KMS-11 (cell line): ENCODE data around the gene CHM.
A peak's percentile ranks its signal among the peaks of the same experiment; 100 is the strongest.

ENCODE experiments used
- H2AFZ ChIP-seq: fragments of 200-600 bp; sonication (generic); 2 replicates; pipeline ENCODE4 v1.6.1; 2016; ENCODE audit warnings: antibody characterized with exemption, mixed run types, low read depth
- H3K27ac ChIP-seq: fragments of 200-600 bp; sonication (generic); 2 replicates; pipeline ENCODE4 v1.6.1; 2016; ENCODE audit warnings: mild to moderate bottlenecking, mixed run types
- H3K27me3 ChIP-seq: fragments of 200-600 bp; sonication (generic); 2 replicates; pipeline ENCODE4 v1.6.1; 2017; ENCODE audit warnings: mild to moderate bottlenecking, low read depth, mixed run types, moderate library complexity; ENCODE audit not compliant: insufficient read depth
- H3K36me3 ChIP-seq: fragments of 200-600 bp; sonication (generic); 2 replicates; pipeline ENCODE4 v1.6.1; 2017; ENCODE audit warnings: mild to moderate bottlenecking, mixed run types; ENCODE audit not compliant: insufficient read depth
- H3K4me1 ChIP-seq: fragments of 200-600 bp; sonication (generic); 2 replicates; pipeline ENCODE4 v1.6.1; 2016; ENCODE audit warnings: mild to moderate bottlenecking, low read depth, mixed run types; ENCODE audit not compliant: poor library complexity, severe bottlenecking
- H3K4me2 ChIP-seq: fragments of 200-600 bp; sonication (generic); 2 replicates; pipeline ENCODE4 v1.7.0; 2016; ENCODE audit warnings: mild to moderate bottlenecking, mixed run types
- H3K4me3 ChIP-seq: fragments of 200-600 bp; sonication (generic); IDR thresholded peaks from 2 replicates; pipeline ENCODE4 v1.6.1; 2017; ENCODE audit warnings: low read depth, low read length, mixed read lengths; ENCODE audit not compliant: insufficient read depth
- H3K79me2 ChIP-seq: fragments of 200-600 bp; sonication (generic); 2 replicates; pipeline ENCODE4 v1.6.1; 2016; ENCODE audit warnings: low read depth, mixed run types; ENCODE audit not compliant: insufficient read depth
- H3K9ac ChIP-seq: fragments of 200-600 bp; sonication (generic); 2 replicates; pipeline ENCODE4 v1.6.1; 2016; ENCODE audit warnings: mild to moderate bottlenecking, mixed run types
- H4K20me1 ChIP-seq: fragments of 200-600 bp; sonication (generic); 2 replicates; pipeline ENCODE4 v1.6.1; 2016; ENCODE audit warnings: mild to moderate bottlenecking, mixed run types; ENCODE audit not compliant: insufficient read depth
- CTCF ChIP-seq: fragments of 200-600 bp; sonication (generic); conservative IDR thresholded peaks from 2 replicates; pipeline ENCODE4 v1.6.1; 2017; ENCODE audit warnings: low read depth, mild to moderate bottlenecking, antibody characterized with exemption, low read length, moderate library complexity, mixed read lengths

Gene CHM

GRCh38 chrX:86051741-86052140 is 4.4 kb upstream of the CHM start:
- Histone ChIP-seq H3K4me2 (no peak overlapping the region), H3K9ac (no peak overlapping the region), H3K4me1 (no peaks in the 10 kb centered on the region), H2AFZ (no peak overlapping the region), H3K36me3 (no peaks in the 10 kb centered on the region), H3K27ac (no peak overlapping the region), H4K20me1 (no peaks in the 10 kb centered on the region), H3K27me3 (no peaks in the 10 kb centered on the region), H3K4me3 (no peak overlapping the region), H3K79me2 (peaks cover 4% of the 10 kb centered on the region; the same call in 1 of the 2 replicates)
- TF ChIP-seq CTCF = no peak

GRCh38 chrX:86047936-86048280 is 550 bp upstream of the CHM start:
- H3K27me3 ChIP-seq = no peaks in the 10 kb centered on the region
- peak overlapping the region; percentile 84; the same call in 1 of the 2 replicates for H3K9ac ChIP-seq
- no peaks in the 10 kb centered on the region for H3K36me3 ChIP-seq
- peaks cover 6% of the 10 kb centered on the region for H3K4me1 ChIP-seq
- peak overlapping the region; percentile 90 for H2AFZ ChIP-seq
- no peak overlapping the region for H3K4me3 ChIP-seq
- peak overlapping the region; percentile 88 for H3K4me2 ChIP-seq
- no peaks in the 10 kb centered on the region for H4K20me1 ChIP-seq
- peaks cover 28% of the 10 kb centered on the region; the same call in 1 of the 2 replicates for H3K79me2 ChIP-seq
- no peak overlapping the region for H3K27ac ChIP-seq
- no peak for TF ChIP-seq CTCF

- H3K9ac ChIP-seq = no peak overlapping the region
- no peaks in the 10 kb centered on the region for H4K20me1 ChIP-seq
- no peaks in the 10 kb centered on the region for H3K27me3 ChIP-seq
- peaks cover 28% of the 10 kb centered on the region; the same call in 1 of the 2 replicates for H3K79me2 ChIP-seq
- no peak overlapping the region for H3K4me3 ChIP-seq
- TF ChIP-seq CTCF = no peak
- no peak overlapping the region for H3K4me2 ChIP-seq
- H3K36me3 ChIP-seq = no peaks in the 10 kb centered on the region
- H3K27ac ChIP-seq = no peak overlapping the region
- no peak overlapping the region for H2AFZ ChIP-seq
- H3K4me1 ChIP-seq = peaks cover 6% of the 10 kb centered on the region
Measured at GRCh38 chrX:86044216-86044615, 3.1 kb downstream of the CHM start.

- no peak overlapping the region for H2AFZ ChIP-seq
- H4K20me1 ChIP-seq = no peaks in the 10 kb centered on the region
- H3K4me2 ChIP-seq = no peak overlapping the region
- TF ChIP-seq CTCF = no peak
- no peak overlapping the region for H3K9ac ChIP-seq
- no peaks in the 10 kb centered on the region for H3K27me3 ChIP-seq
- peaks cover 6% of the 10 kb centered on the region; the same call in 1 of the 2 replicates for H3K79me2 ChIP-seq
- no peaks in the 10 kb centered on the region for H3K4me1 ChIP-seq
- H3K36me3 ChIP-seq = no peaks in the 10 kb centered on the region
- H3K4me3 ChIP-seq = no peak overlapping the region
- no peak overlapping the region for H3K27ac ChIP-seq
Measured at GRCh38 chrX:86039625-86040568, 7.5 kb downstream of the CHM start.
